ENCODE results near the gene DCAF17. TPM values are rescaled to one million over a fixed set of nuclear protein-coding genes. Genes with fewer than 3 reads are reported as not detected.

The DCAF17 gene
- total RNA-seq, 2 experiments from 2014 or later: 25.9 to 40.9 TPM

GRCh38 chr2:171409436-171409971 is 24.5 kb upstream of the DCAF17 start:
- POLR2A ChIA-PET: interaction anchor here (0.6 to 2.9 kb wide), 9 partner anchors 10 to 249 kb away, joined by 3 to 14 read pairs (median 8); partner anchors contain the start of gene TLK1
- Histone ChIP-seq H3K9me2 (ENCODE audit: insufficient read depth, low read length) (no peaks in the 10 kb centered on the region), H3K4me3 (ENCODE audit: low read depth, low read length, poor library complexity, severe bottlenecking) (no peak overlapping the region), H2AFZ (ENCODE audit: low read length) (no peak overlapping the region), H3K4me2 (ENCODE audit: low read length) (no peak overlapping the region), H3K4me1 (ENCODE audit: insufficient read depth, low read length, poor library complexity, severe bottlenecking) (peaks cover 54% of the 10 kb centered on the region), H3K9me3 (ENCODE audit: low read length) (no peaks in the 10 kb centered on the region; the same call in 1 of the 2 replicates), H3K36me3 (ENCODE audit: insufficient read depth, low read length) (peaks cover 13% of the 10 kb centered on the region), H4K20me1 (ENCODE audit: insufficient read depth, low read length) (no peaks in the 10 kb centered on the region), H3K27ac (ENCODE audit: low read depth, low read length, poor library complexity, severe bottlenecking) (no peak overlapping the region), H3K79me2 (ENCODE audit: insufficient read depth, low read depth, low read length) (peaks cover 23% of the 10 kb centered on the region; the same call in 1 of the 2 replicates)
- TF ChIP-seq CTCF (conservative IDR thresholded peaks at IDR 0.05; ENCODE audit: low read length): no peak
- TF ChIP-seq EZH2phosphoT487 (IDR thresholded peaks at IDR 0.05; ENCODE audit: borderline replicate concordance, low read depth, low read length): no peak
- no peak for DNase-seq (ENCODE audit: low spot score)
- intact Hi-C loops (cut with micrococcal nuclease; ENCODE audit: unreplicated experiment): no loop called here
- no TSS peak for BruUV-seq (replicated peaks)
- CTCF ChIA-PET (ENCODE audit: unreplicated experiment): no interaction called here

- POLR2A ChIA-PET: interaction anchor here (0.5 to 2.9 kb wide), 19 partner anchors 11 to 504 kb away, joined by 3 to 14 read pairs (median 4); partner anchors contain the start of gene TLK1
Observed at GRCh38 chr2:171410101-171410500, 23.9 kb upstream of the DCAF17 start.

More at GRCh38 chr2:171410101-171410500, 23.9 kb upstream of the DCAF17 start:
- Histone ChIP-seq H3K36me3 (ENCODE audit: insufficient read depth, low read length) (peaks cover 13% of the 10 kb centered on the region), H3K79me2 (ENCODE audit: insufficient read depth, low read depth, low read length) (peaks cover 23% of the 10 kb centered on the region; the same call in 1 of the 2 replicates), H3K4me1 (ENCODE audit: insufficient read depth, low read length, poor library complexity, severe bottlenecking) (peaks cover 54% of the 10 kb centered on the region), H3K9me2 (ENCODE audit: insufficient read depth, low read length) (no peaks in the 10 kb centered on the region), H2AFZ (ENCODE audit: low read length) (no peak overlapping the region), H3K27ac (ENCODE audit: low read depth, low read length, poor library complexity, severe bottlenecking) (no peak overlapping the region), H3K9me3 (ENCODE audit: low read length) (no peaks in the 10 kb centered on the region; the same call in 1 of the 2 replicates), H3K4me3 (ENCODE audit: low read depth, low read length, poor library complexity, severe bottlenecking) (no peak overlapping the region), H4K20me1 (ENCODE audit: insufficient read depth, low read length) (no peaks in the 10 kb centered on the region), H3K4me2 (ENCODE audit: low read length) (no peak overlapping the region)
- intact Hi-C loops (cut with micrococcal nuclease; ENCODE audit: unreplicated experiment): no loop called here
- BruUV-seq (replicated peaks): no TSS peak
- CTCF ChIA-PET (ENCODE audit: unreplicated experiment): no interaction called here
- no peak for TF ChIP-seq EZH2phosphoT487 (IDR thresholded peaks at IDR 0.05; ENCODE audit: borderline replicate concordance, low read depth, low read length)
- TF ChIP-seq CTCF (conservative IDR thresholded peaks at IDR 0.05; ENCODE audit: low read length): no peak
- no peak for DNase-seq (ENCODE audit: low spot score)
